GM12864 (cell line): ENCODE data around the gene RAPGEF2.
"Not testable (repeated sequence)": the region's sequence is repeated elsewhere in the genome, so short reads cannot be mapped to it uniquely, and the experiment has no call there.

Experiments used
- DNase-seq: peaks from one replicate; pipeline ENCODE4 v3.0.0-alpha.2; 2011; ENCODE audit warnings: low read depth
- H3K4me3 ChIP-seq: 2 replicates; pipeline ENCODE4 v1.5.1; 2011; ENCODE audit warnings: mild to moderate bottlenecking, low read depth, low read length, control low read depth
- CTCF ChIP-seq: IDR thresholded peaks from 2 replicates; pipeline ENCODE4 v1.5.1; 2011; ENCODE audit warnings: low read depth, mild to moderate bottlenecking, moderate library complexity, low read length, control low read depth, inconsistent platforms; ENCODE audit errors: missing control alignments

RAPGEF2 gene

GRCh38 chr4:159108124-159108523, 5.2 kb downstream of the RAPGEF2 start:
- TF ChIP-seq CTCF, result no peak
- no peak overlapping the region for H3K4me3 ChIP-seq
- no peak for DNase-seq

- TF ChIP-seq CTCF, result no peak
- no peak overlapping the region for H3K4me3 ChIP-seq
- DNase-seq, result no peak
Observed at GRCh38 chr4:159110961-159111360, 8.1 kb downstream of the RAPGEF2 start.

- H3K4me3 ChIP-seq, result no peak overlapping the region
- DNase-seq, result no peak
- TF ChIP-seq CTCF, result no peak
Observed at GRCh38 chr4:159111416-159111815, 8.5 kb downstream of the RAPGEF2 start.

GRCh38 chr4:159113366-159113765, 10.5 kb downstream of the RAPGEF2 start:
- not testable (repeated sequence) for DNase-seq, H3K4me3 ChIP-seq

GRCh38 chr4:159116098-159116497, 13.2 kb downstream of the RAPGEF2 start:
- H3K4me3 ChIP-seq, DNase-seq: not testable (repeated sequence)

GRCh38 chr4:159116693-159117092, 13.8 kb downstream of the RAPGEF2 start:
- not testable (repeated sequence) for DNase-seq, H3K4me3 ChIP-seq

GRCh38 chr4:159117564-159117963, 14.7 kb downstream of the RAPGEF2 start:
- no peak for DNase-seq
- TF ChIP-seq CTCF, result no peak
- H3K4me3 ChIP-seq, result no peak overlapping the region

GRCh38 chr4:159117968-159118367, 15.1 kb downstream of the RAPGEF2 start:
- no peak overlapping the region for H3K4me3 ChIP-seq
- TF ChIP-seq CTCF, result no peak

GRCh38 chr4:159121371-159121770, 18.5 kb downstream of the RAPGEF2 start:
- DNase-seq, result no peak
- no peak for TF ChIP-seq CTCF
- H3K4me3 ChIP-seq, result no peak overlapping the region

More at GRCh38 chr4:159117968-159118367, 15.1 kb downstream of the RAPGEF2 start:
- no peak for DNase-seq
